Stimulated activated CD4-positive, alpha-beta T cell treated with anti-CD3 and anti-CD28 coated beads, Interleukin-2, amount 100 ng/mL, for 48 hours (primary cell): Measurements from ENCODE around the gene POLR2J.
"Not testable (repeated sequence)": the region's sequence is repeated elsewhere in the genome, so short reads cannot be mapped to it uniquely, and the experiment has no call there.

Experiments used
- DNase-seq, 2 donors: peaks; one replicate each; pipeline ENCODE4 v3.0.0-alpha.2; 2020

POLR2J gene

DNA sequence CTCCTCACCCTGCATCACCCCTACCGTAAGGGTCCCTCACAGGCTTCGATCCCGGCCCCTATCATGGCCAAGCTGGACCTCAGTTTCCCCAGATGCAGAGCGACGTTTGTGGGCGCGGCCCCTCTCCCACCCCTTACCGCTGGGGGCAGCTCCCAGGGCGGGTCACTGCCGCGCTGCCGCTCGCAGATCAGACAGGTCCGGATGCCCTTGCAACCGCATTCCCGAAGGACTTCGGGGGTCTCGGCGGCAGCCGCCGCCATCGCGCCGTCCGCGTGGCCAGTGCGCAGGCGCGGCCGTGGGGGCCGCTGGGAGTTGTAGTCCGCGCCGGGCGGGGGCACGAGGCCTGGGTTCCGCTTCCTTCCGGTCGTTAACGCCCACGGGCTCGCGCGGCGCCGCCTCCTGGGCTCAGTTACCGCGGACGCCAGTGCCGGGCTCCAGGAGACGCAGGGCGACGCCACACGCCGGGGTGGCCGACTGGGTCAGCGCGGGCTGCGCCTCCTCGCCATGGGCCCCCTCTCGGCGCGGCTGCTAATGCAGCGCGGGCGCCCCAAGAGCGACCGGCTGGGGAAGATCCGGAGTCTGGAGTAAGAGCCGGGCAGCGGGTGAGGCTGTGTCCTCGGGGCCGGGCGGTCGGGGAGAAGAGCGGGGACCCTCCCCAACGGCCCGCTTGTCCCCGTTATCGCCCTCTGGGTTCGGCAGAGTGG, 14.0 kb downstream of the POLR2J start, which contains the start of the genes ALKBH4 and LRWD1:
Gene ALKBH4, minus strand, starts transcription at position 287 of the 704 bp plus-strand sequence. Its CDS starts 27 bp downstream, at position 260.
Gene LRWD1, plus strand, starts transcription at position 408 of the 704 bp plus-strand sequence. Its CDS starts 97 bp downstream, at position 505.
- peak; percentile 97 to 98 for DNase-seq

DNA sequence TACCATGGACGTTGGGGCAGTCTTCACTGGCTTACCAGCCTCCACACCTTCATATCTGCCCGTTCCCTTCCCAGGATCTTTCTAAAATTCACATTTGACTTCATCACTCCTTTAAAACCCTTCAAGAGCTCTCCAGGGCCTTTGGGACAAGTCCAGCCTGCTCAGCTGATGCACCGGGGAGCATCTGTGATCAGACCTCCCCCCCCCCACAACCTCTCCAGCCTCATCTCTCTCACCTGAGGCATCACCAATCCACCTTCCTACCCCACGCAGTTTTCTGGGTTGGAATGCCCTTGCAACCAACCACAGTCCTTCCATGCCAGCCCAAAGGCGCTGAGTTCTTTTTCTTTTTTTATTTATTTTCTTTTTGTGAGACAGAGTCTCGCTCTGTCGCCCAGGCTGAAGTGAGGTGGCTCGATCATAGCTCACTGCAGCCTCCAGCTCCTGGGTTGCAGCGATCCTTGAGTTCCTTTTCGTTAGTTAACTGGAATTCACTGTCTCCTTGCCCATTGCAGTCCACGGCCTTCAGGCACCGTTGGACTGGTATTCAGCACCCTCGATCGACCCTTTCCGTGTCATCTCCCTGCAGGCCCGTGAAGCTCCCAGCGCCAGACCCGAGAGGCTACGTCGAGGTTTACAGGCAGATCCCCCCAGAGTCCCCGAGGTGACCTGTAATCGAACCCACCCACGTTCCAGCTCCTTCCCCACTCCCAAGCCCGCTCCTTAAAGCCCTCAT, 14.7 kb downstream of the POLR2J start:
- no peak for DNase-seq

GRCh38 chr7:102460467-102460866, 18.3 kb downstream of the POLR2J start:
- DNase-seq, result no peak

DNA sequence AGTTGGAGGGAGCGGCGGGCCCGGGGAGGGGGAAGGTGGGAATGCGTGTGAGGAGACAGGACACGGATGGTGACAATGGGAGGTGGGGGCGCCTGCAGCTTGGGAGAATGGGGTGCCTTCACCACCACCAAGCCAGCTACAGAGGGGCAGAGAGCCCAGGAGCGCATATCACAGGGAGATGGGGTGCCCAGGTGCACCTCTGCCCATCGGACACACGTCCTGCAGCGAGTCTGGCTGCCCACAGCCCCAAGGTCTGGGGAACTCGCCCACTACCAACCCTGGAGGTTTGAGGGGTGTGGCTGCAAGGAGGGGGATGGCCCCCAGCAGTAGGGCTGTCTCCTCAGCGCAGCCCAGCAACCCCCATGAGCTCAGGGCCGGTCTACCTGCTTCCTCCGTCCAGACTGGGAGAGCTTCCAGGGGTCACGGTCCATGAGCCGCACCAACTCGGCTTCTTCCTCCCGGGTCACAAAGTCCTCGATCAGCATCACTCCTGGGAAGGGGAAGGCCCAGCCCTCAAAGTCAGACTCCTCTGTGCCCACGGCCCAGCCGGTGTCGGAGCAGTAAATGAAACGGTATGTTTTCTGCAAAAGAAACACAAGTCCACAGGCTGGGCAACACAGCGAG, 19.4 kb downstream of the POLR2J start:
- DNase-seq, result no peak

DNA sequence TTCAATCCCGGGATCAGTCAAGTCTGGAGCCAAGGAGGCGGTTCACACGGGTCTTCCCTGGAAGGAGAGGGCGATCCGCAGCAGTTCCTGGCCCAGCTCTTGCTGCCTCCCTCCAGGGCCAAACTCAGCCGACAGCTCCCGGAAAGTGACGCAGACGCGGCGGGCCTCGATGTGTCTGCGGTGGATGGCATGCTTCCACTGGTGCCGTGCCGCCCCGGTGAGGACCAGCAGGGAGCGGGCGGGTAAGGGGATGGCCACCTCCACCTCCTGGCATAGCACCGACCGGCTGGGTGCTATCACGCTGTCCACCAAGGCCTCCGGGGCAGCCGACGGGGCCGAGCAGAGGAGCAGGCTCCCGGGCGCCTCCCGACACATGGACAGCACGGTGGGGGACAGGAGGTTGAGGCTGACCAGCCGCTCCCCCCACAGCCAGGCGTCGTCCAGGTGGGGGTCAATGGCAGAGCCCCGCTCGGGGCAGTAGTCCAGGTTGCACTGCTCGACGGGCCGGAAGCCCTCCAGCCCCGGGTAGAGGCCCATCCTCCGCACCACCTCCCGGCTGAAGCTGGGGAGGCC, 21.3 kb downstream of the POLR2J start:
- no peak for DNase-seq

GRCh38 chr7:102456327-102456726, 22.4 kb downstream of the POLR2J start:
- DNase-seq, result no peak

DNA sequence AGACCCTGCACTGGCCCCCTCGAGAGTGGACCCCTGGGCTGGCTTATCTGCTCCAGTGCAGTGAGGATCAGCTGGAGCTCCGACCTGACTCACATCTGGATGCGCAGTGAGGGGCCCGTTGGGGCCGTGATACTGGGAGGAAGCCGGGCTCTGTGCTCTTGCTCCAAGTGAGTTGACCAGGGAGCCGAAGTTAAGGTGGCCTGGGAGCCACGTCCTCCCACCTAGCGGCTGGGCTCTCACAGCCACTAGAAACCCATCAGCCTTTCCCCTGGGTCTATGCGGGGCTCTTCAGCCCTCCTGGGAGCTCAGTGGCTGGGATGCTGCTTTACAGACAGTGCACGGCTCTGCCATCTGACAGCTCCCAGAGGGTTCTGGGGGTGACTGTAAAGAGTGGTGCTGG, 23.1 kb downstream of the POLR2J start:
- no peak for DNase-seq

DNA sequence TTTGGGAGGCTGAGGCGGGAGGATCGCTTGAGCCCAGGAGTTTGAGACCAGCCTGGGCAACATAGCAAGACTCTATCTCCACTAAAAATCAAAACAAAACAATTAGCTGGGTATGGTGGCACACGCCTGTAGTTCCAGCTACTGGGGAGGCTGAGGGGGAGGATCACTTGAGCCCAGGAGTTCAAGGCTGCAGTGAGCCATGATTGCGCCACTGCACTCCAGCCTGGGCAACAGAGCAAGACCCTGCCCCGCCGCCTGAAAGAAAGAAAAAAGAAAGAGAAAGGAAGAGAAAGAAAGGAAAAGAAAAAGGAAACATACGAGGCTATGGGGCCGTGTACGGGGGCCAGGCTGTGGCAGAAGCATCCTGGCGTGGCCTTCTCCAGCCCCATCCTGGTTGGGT, 23.8 kb downstream of the POLR2J start:
- DNase-seq, result not testable (repeated sequence)

GRCh38 chr7:102454468-102454867, 24.3 kb downstream of the POLR2J start:
- DNase-seq, result no peak

DNA sequence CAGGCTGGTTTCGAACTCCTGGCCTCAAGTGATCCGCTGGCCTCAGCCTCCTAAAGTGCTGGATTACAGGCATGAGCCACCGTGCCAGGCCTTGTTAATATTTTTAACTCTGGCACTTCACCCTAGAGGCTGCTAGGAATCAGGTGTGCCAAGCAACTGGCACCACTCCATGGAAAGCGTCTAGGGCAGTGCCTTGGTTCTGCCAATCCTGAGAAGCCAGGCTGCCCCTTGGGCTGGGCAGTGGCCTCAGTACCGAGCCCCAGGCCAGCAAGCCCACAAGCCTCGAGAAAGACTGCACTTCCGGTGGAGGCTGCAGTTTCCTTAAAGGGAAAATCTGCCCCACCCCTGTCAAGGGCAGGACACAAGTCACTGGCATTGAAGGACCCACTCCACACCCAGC, 25.4 kb downstream of the POLR2J start:
- no peak for DNase-seq

DNA sequence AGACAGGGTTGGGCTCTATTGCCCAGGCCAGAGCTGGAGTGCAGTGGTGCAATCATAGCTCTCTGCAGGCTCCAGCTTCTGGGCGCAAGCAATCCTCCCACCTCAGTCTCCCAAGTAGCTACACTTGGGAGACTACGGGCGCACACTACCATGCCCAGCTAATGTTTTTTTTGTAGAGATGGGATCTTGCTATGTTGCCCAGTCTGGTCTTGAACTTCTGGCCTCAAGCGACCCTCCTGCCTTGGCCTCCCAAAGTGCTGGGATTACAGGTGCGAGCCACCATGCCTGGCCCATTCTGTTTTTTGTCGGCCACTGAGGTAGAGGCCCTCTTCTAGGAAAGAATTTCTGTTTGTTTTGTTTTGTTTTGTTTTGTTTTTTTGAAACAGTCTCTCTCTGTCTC, 26.3 kb downstream of the POLR2J start:
- no peak for DNase-seq

- DNase-seq, result no peak
These were observed 27.2 kb downstream of the POLR2J start for GRCh38 chr7:102451371-102452054.

DNA sequence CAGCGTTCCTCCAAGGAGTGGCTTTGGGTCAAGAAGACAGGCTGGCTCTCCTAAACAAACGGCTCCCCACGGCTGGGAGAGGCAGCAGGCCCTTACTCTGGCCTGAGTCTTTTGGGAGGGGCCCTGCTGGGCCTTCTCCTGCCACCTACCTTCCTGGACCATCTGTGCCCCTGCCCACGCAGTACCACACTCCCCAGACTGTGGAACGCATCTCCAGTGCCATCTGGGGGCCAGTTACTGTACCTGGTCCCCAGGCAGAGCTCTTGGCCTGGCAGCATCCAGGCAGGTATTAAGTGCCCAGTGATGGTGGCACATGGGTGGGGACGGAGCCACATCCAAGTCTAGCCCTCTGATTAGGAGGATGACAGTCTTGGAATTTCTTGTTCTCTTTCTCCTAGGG, 28.5 kb downstream of the POLR2J start:
- DNase-seq, result no peak

DNA sequence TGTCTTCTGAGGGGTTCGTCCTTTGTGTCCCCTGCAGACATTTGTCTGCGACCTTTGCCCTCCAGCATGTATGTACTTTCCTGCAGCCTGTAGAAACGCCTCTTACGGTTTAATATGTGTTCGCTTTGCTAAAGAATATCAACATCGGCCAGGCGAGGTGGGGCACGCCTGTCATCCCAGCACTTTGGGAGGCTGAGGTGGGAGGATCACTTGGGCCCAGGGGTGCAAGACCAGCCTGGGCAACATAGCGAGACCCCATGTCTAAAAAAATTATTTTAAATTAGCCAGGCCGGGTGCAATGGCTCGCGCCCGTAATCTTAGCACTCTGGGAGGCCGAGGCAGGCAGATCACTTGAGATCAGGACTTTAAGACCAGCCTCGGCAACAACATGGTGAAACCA, 29.6 kb downstream of the POLR2J start:
- DNase-seq, result no peak

DNA sequence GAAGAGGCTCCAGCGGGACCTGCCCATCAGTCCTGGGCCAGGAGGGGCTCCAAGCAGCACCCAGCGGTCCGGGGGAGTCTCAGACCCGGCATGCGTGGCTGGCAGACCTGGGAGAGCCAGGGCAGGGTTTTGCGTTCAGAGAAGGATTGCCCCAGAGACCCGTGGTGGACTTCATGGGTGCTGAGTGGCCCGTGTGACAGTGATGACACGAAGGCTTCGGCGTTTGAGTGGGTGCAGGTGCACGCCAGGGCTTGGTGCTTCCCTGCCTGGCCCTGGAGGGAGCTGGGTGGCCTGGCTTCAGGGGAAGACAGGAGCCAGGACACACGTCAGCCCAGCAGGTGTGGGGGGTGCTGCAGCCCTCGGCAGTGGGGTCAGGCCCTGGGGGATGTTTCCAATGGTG, 31.4 kb downstream of the POLR2J start:
- no peak for DNase-seq

DNA sequence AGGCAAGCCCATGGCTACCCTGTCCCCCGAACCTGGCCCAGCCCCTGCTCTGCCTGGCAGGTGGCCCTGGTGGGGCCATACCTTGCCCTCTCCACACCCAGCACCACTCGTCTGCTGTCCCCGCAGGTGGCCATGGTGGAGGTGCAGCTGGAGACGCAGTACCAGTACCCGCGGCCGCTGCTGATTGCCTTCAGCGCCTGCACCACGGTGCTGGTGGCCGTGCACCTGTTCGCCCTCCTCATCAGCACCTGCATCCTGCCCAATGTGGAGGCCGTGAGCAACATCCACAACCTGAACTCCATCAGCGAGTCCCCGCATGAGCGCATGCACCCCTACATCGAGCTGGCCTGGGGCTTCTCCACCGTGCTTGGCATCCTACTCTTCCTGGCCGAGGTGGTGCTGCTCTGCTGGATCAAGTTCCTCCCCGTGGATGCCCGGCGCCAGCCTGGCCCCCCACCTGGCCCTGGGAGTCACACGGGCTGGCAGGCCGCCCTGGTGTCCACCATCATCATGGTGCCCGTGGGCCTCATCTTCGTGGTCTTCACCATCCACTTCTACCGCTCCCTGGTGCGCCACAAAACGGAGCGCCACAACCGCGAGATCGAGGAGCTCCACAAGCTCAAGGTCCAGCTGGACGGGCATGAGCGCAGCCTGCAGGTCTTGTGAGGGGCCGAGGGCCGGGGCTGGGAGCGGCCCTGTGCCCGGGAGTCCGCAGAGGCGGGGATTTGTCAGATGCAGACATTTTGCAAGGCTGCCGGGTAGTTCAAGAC, 32.1 kb downstream of the POLR2J start:
- no peak for DNase-seq

GRCh38 chr7:102445674-102446071, 33.0 kb downstream of the POLR2J start:
- DNase-seq, result no peak

- DNase-seq, result no peak
These were observed 33.6 kb downstream of the POLR2J start for GRCh38 chr7:102444961-102445673.

- DNase-seq, result no peak
These were observed 38.5 kb downstream of the POLR2J start for GRCh38 chr7:102439963-102440795.

- DNase-seq, result no peak
These were observed 42.6 kb downstream of the POLR2J start for GRCh38 chr7:102436118-102436517.
